ENCODE results near the gene NMT1.

NMT1 gene

GRCh38 chr17:45137561-45138305 is 76.6 kb downstream of the NMT1 start:
- CTCF ChIA-PET: interaction anchor here (1.0 to 7.9 kb wide), 2 partner anchors 12 to 60 kb away, joined by 4 to 148 read pairs; partner anchors contain the start of gene HEXIM1
- Histone ChIP-seq H3K9me3 (ENCODE audit: control extremely low read depth in 1 of 5, control insufficient read depth in 4 of 5, insufficient read depth in 2 of 5, low read depth in 1 of 5, low read length in 4 of 5) (no peaks in the 10 kb centered on the region), H3K27ac (ENCODE audit: insufficient read depth in 1 of 2, low read depth in 1 of 2, low read length in 2 of 2, poor library complexity in 1 of 2, severe bottlenecking in 2 of 2) (no peak overlapping the region), H3K4me3 (ENCODE audit: control insufficient read depth in 1 of 7, extremely low read depth in 1 of 7, insufficient read depth in 4 of 7, low read depth in 2 of 7, low read length in 6 of 7) (no peak overlapping the region), H3K27me3 (replicated peaks in 2 of 5; ENCODE audit: control insufficient read depth in 4 of 5, insufficient read depth in 5 of 5, low read length in 4 of 5) (no peaks in the 10 kb centered on the region), H3K36me3 (ENCODE audit: control insufficient read depth in 4 of 4, insufficient read depth in 4 of 4, low read length in 3 of 4) (peaks cover 0 to 13% (median 2%) of the 10 kb centered on the region in 4 experiments), H3K4me1 (ENCODE audit: control extremely low read depth in 1 of 4, control insufficient read depth in 4 of 4, insufficient read depth in 4 of 4, low read length in 3 of 4) (peaks cover 0 to 18% (median 17%) of the 10 kb centered on the region in 4 experiments)
- POLR2A ChIA-PET: interaction anchor here (0.6 to 3.1 kb wide), 2 partner anchors 11 to 41 kb away, joined by 4 to 34 read pairs; partner anchors contain the start of gene HEXIM1
- WGBS (ENCODE audit: insufficient coverage): 98% methylated on average over 9 of the region's 11 CpGs
- DNase-seq: no peak

DNA sequence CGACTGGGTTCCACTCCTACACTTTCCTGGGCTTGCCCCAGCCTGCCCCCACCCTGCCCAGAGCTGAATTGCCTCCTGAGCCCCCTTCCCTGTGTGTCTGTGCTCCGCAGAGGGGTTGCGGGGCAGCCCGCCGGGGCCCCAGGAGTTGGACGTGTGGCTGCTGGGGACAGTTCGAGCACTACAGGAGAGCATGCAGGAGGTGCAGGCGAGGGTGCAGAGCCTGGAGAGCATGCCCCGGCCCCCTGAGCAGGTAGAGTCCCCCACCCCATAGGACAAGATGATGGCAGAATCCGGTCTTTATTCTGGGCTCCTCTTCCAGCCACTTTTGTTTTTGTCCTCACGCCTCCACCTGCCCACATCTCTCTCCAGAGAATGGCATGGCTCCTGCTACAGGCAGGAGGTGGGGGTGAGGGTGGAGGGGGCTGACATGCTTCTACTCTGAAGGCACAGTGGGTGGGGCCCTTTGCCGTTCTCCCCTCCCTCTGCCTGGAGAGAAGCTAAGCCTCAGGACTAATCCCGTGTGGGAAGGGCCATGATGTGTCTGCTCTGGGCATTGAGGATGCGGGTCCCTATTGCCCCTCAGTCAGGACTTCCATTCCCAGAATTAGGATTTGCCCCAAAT is 77.9 kb downstream of the NMT1 start:
- WGBS (ENCODE audit: insufficient coverage): 96% methylated on average over 9 of the region's 14 CpGs
- Histone ChIP-seq H3K4me3 (ENCODE audit: control insufficient read depth in 1 of 7, extremely low read depth in 1 of 7, insufficient read depth in 4 of 7, low read depth in 2 of 7, low read length in 6 of 7) (no peak overlapping the region), H3K27me3 (replicated peaks in 2 of 5; ENCODE audit: control insufficient read depth in 4 of 5, insufficient read depth in 5 of 5, low read length in 4 of 5) (no peaks in the 10 kb centered on the region), H3K36me3 (ENCODE audit: control insufficient read depth in 4 of 4, insufficient read depth in 4 of 4, low read length in 3 of 4) (peaks cover 0 to 13% (median 2%) of the 10 kb centered on the region in 4 experiments), H3K4me1 (ENCODE audit: control extremely low read depth in 1 of 4, control insufficient read depth in 4 of 4, insufficient read depth in 4 of 4, low read length in 3 of 4) (peaks cover 0 to 23% (median 16%) of the 10 kb centered on the region in 4 experiments), H3K27ac (ENCODE audit: insufficient read depth in 1 of 2, low read depth in 1 of 2, low read length in 2 of 2, poor library complexity in 1 of 2, severe bottlenecking in 2 of 2) (no peak overlapping the region), H3K9me3 (ENCODE audit: control extremely low read depth in 1 of 5, control insufficient read depth in 4 of 5, insufficient read depth in 2 of 5, low read depth in 1 of 5, low read length in 4 of 5) (no peaks in the 10 kb centered on the region)
- POLR2A ChIA-PET: interaction anchor here (0.8 kb wide), 1 partner anchor 9 kb away, joined by 5 read pairs; the partner anchor contains the start of gene HEXIM1
- DNase-seq: no peak
- CTCF ChIA-PET: interaction anchor here (7.9 kb wide), 1 partner anchor 11 kb away, joined by 148 read pairs; the partner anchor contains the start of gene HEXIM1

GRCh38 chr17:45139533-45139920 is 78.4 kb downstream of the NMT1 start:
- H3K36me3 ChIP-seq (ENCODE audit: control insufficient read depth in 4 of 4, insufficient read depth in 4 of 4, low read length in 3 of 4): peaks cover 0 to 13% (median 2%) of the 10 kb centered on the region in 4 experiments
- CTCF ChIA-PET: interaction anchor here (7.9 kb wide), 1 partner anchor 10 kb away, joined by 148 read pairs; the partner anchor contains the start of gene HEXIM1
- WGBS (ENCODE audit: insufficient coverage): 100% methylated on average over 2 of the region's 4 CpGs
- DNase-seq: no peak
- H3K4me1 ChIP-seq (ENCODE audit: control extremely low read depth in 1 of 4, control insufficient read depth in 4 of 4, insufficient read depth in 4 of 4, low read length in 3 of 4): peaks cover 0 to 27% (median 18%) of the 10 kb centered on the region in 4 experiments
- H3K9me3 ChIP-seq (ENCODE audit: control extremely low read depth in 1 of 5, control insufficient read depth in 4 of 5, insufficient read depth in 2 of 5, low read depth in 1 of 5, low read length in 4 of 5): no peaks in the 10 kb centered on the region
- H3K27ac ChIP-seq (ENCODE audit: insufficient read depth in 1 of 2, low read depth in 1 of 2, low read length in 2 of 2, poor library complexity in 1 of 2, severe bottlenecking in 2 of 2): no peak overlapping the region
- no peak overlapping the region for H3K4me3 ChIP-seq (ENCODE audit: control insufficient read depth in 1 of 7, extremely low read depth in 1 of 7, insufficient read depth in 4 of 7, low read depth in 2 of 7, low read length in 6 of 7)
- POLR2A ChIA-PET: interaction anchor here (0.8 kb wide), 1 partner anchor 9 kb away, joined by 5 read pairs; the partner anchor contains the start of gene HEXIM1
- no peaks in the 10 kb centered on the region for H3K27me3 ChIP-seq (replicated peaks in 2 of 5; ENCODE audit: control insufficient read depth in 4 of 5, insufficient read depth in 5 of 5, low read length in 4 of 5)

- H3K4me3 ChIP-seq (ENCODE audit: control insufficient read depth in 1 of 7, extremely low read depth in 1 of 7, insufficient read depth in 4 of 7, low read depth in 2 of 7, low read length in 6 of 7): peak overlapping the region in 3 of 7 experiments; percentile 68 to 81 (median 74)
- CTCF ChIA-PET: interaction anchor here (1.8 kb wide), 1 partner anchor 9 kb away, joined by 18 read pairs; the partner anchor contains the start of gene ACBD4
Observed at GRCh38 chr17:45143094-45143670, 82.1 kb downstream of the NMT1 start.

GRCh38 chr17:45143767-45144198 is 82.7 kb downstream of the NMT1 start:
- Histone ChIP-seq H3K27me3 (replicated peaks in 2 of 5; ENCODE audit: control insufficient read depth in 4 of 5, insufficient read depth in 5 of 5, low read length in 4 of 5) (no peaks in the 10 kb centered on the region), H3K4me3 (ENCODE audit: control insufficient read depth in 1 of 7, extremely low read depth in 1 of 7, insufficient read depth in 4 of 7, low read depth in 2 of 7, low read length in 6 of 7) (peak overlapping the region in 6 of 7 experiments; percentile 22 to 81 (median 60)), H3K36me3 (ENCODE audit: control insufficient read depth in 4 of 4, insufficient read depth in 4 of 4, low read length in 3 of 4) (peaks cover 0 to 5% (median 0%) of the 10 kb centered on the region in 4 experiments), H3K9me3 (ENCODE audit: control extremely low read depth in 1 of 5, control insufficient read depth in 4 of 5, insufficient read depth in 2 of 5, low read depth in 1 of 5, low read length in 4 of 5) (no peaks in the 10 kb centered on the region), H3K27ac (ENCODE audit: insufficient read depth in 1 of 2, low read depth in 1 of 2, low read length in 2 of 2, poor library complexity in 1 of 2, severe bottlenecking in 2 of 2) (peak overlapping the region in 1 of 2 experiments; percentile 70), H3K4me1 (ENCODE audit: control extremely low read depth in 1 of 4, control insufficient read depth in 4 of 4, insufficient read depth in 4 of 4, low read length in 3 of 4) (peaks cover 0 to 37% (median 21%) of the 10 kb centered on the region in 4 experiments)
- DNase-seq: peak; percentile 37 to 53 (median 40)
- WGBS (ENCODE audit: insufficient coverage): 12% methylated on average over 12 of the region's 21 CpGs
- POLR2A ChIA-PET: no interaction called here
- CTCF ChIA-PET: interaction anchor here (0.9 to 1.8 kb wide), 2 partner anchors 9 to 54 kb away, joined by 3 to 18 read pairs; partner anchors contain the start of gene ACBD4

More at GRCh38 chr17:45143094-45143670, 82.1 kb downstream of the NMT1 start:
- no peaks in the 10 kb centered on the region for H3K27me3 ChIP-seq (replicated peaks in 2 of 5; ENCODE audit: control insufficient read depth in 4 of 5, insufficient read depth in 5 of 5, low read length in 4 of 5)
- 87% methylated on average over 13 of the region's 13 CpGs for WGBS (ENCODE audit: insufficient coverage)
- DNase-seq: no peak
- H3K9me3 ChIP-seq (ENCODE audit: control extremely low read depth in 1 of 5, control insufficient read depth in 4 of 5, insufficient read depth in 2 of 5, low read depth in 1 of 5, low read length in 4 of 5): no peaks in the 10 kb centered on the region
- POLR2A ChIA-PET: no interaction called here
- peaks cover 0 to 6% (median 0%) of the 10 kb centered on the region in 4 experiments for H3K36me3 ChIP-seq (ENCODE audit: control insufficient read depth in 4 of 4, insufficient read depth in 4 of 4, low read length in 3 of 4)
- no peak overlapping the region for H3K27ac ChIP-seq (ENCODE audit: insufficient read depth in 1 of 2, low read depth in 1 of 2, low read length in 2 of 2, poor library complexity in 1 of 2, severe bottlenecking in 2 of 2)
- H3K4me1 ChIP-seq (ENCODE audit: control extremely low read depth in 1 of 4, control insufficient read depth in 4 of 4, insufficient read depth in 4 of 4, low read length in 3 of 4): peaks cover 0 to 34% (median 19%) of the 10 kb centered on the region in 4 experiments

GRCh38 chr17:45144199-45145034 is 83.3 kb downstream of the NMT1 start:
- ChIA-PET POLR2A (interaction anchor here (1.6 kb wide), 1 partner anchor 17 kb away, joined by 3 read pairs; no protein-coding TSS in a partner anchor), CTCF (interaction anchor here (0.9 to 1.8 kb wide), 2 partner anchors 10 to 53 kb away, joined by 3 to 18 read pairs; partner anchors contain the start of gene ACBD4)
- peak in 2 of 3 donors; percentile 24 to 31 for DNase-seq
- no peaks in the 10 kb centered on the region for H3K9me3 ChIP-seq (ENCODE audit: control extremely low read depth in 1 of 5, control insufficient read depth in 4 of 5, insufficient read depth in 2 of 5, low read depth in 1 of 5, low read length in 4 of 5)
- H3K4me3 ChIP-seq (ENCODE audit: control insufficient read depth in 1 of 7, extremely low read depth in 1 of 7, insufficient read depth in 4 of 7, low read depth in 2 of 7, low read length in 6 of 7): peak overlapping the region in 6 of 7 experiments; percentile 22 to 81 (median 60)
- H3K27ac ChIP-seq (ENCODE audit: insufficient read depth in 1 of 2, low read depth in 1 of 2, low read length in 2 of 2, poor library complexity in 1 of 2, severe bottlenecking in 2 of 2): peak overlapping the region in 1 of 2 experiments; percentile 70
- no peaks in the 10 kb centered on the region for H3K27me3 ChIP-seq (replicated peaks in 2 of 5; ENCODE audit: control insufficient read depth in 4 of 5, insufficient read depth in 5 of 5, low read length in 4 of 5)
- peaks cover 0 to 43% (median 27%) of the 10 kb centered on the region in 4 experiments for H3K4me1 ChIP-seq (ENCODE audit: control extremely low read depth in 1 of 4, control insufficient read depth in 4 of 4, insufficient read depth in 4 of 4, low read length in 3 of 4)
- H3K36me3 ChIP-seq (ENCODE audit: control insufficient read depth in 4 of 4, insufficient read depth in 4 of 4, low read length in 3 of 4): peaks cover 0 to 2% (median 0%) of the 10 kb centered on the region in 4 experiments
- WGBS (ENCODE audit: insufficient coverage): 27% methylated on average over 57 of the region's 71 CpGs

Measured in common myeloid progenitor, CD34-positive (primary cell).